HCT116 (cell line): Measurements from ENCODE around the gene NEDD4L.

Experiments used
- EZH2 ChIP-seq: fragments of 200-600 bp; sonication (generic); IDR thresholded peaks from 2 replicates; pipeline ENCODE4 v1.6.1; 2017; ENCODE audit warnings: antibody characterized with exemption, mixed run types
- EZH2phosphoT487 ChIP-seq: fragments of 200-600 bp; IDR thresholded peaks from 2 replicates; pipeline ENCODE4 v1.6.1; 2018; ENCODE audit warnings: antibody characterized with exemption, borderline replicate concordance
- JUND ChIP-seq: IDR thresholded peaks from 2 replicates; pipeline ENCODE4 v1.6.1; 2012
- POLR2A ChIP-seq: IDR thresholded peaks from 2 replicates; pipeline ENCODE4 v1.7.0; 2011; ENCODE audit warnings: borderline replicate concordance; ENCODE audit not compliant: insufficient read depth, insufficient read length; ENCODE audit errors: extremely low read depth
- POLR2AphosphoS5 ChIP-seq: IDR thresholded peaks from 2 replicates; pipeline ENCODE4 v1.6.1; 2011; ENCODE audit warnings: mild to moderate bottlenecking, low read depth, low read length, moderate library complexity
- RAD21 ChIP-seq: IDR thresholded peaks from 2 replicates; pipeline ENCODE4 v1.6.1; 2012; ENCODE audit warnings: low read depth, mild to moderate bottlenecking
- SRF ChIP-seq: IDR thresholded peaks from 2 replicates; pipeline ENCODE4 v1.6.1; 2012; ENCODE audit warnings: low read depth
- ZNF274 ChIP-seq: fragments of 200-500 bp; sonication (Bioruptor generic); IDR thresholded peaks from 2 replicates; pipeline ENCODE4 v1.6.1; 2014; ENCODE audit warnings: mild to moderate bottlenecking, low read depth, low read length, inconsistent platforms
- TF ChIP-seq, protein P1 (sequence below), 3 experiments: fragments of 200-600 bp in 1 of 3; sonication (generic) in 1 of 3; IDR thresholded peaks in 2 of 3; conservative IDR thresholded peaks in 1 of 3; 2 replicates each; pipeline ENCODE4 v1.5.1; 2012 to 2017; ENCODE audit warnings: low read depth in 2 of 3, low read length in 2 of 3, antibody characterized with exemption in 1 of 3, borderline replicate concordance in 1 of 3, control low read depth in 1 of 3, mild to moderate bottlenecking in 1 of 3, mixed read lengths in 1 of 3, mixed run types in 1 of 3, moderate library complexity in 1 of 3; ENCODE audit not compliant: insufficient read depth in 1 of 3

DNA sequence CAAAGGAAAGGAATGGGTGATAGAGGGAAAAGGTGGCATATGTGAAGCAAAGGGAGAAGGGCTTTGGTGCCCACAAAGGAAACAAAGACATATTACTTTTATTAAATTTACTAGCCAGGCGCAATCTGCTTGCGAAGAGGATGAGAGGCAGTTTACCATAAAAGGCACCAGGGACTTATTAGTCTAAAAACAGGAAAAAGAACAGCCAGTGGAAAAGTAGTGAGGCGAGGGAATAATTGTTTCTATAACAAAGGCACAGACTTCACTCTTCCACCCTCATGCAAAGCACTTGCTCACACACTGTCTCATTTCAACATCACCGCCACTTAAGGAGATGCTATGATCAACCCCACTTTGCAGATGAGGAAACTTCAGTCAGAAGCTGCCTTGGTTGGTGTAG lies 374.3 kb downstream of the NEDD4L start:
- TF ChIP-seq POLR2A (no peak), JUND (no peak), ZNF274 (no peak), RAD21 (no peak), EZH2 (no peak), EZH2phosphoT487 (no peak), POLR2AphosphoS5 (no peak), SRF (no peak)
- TF ChIP-seq, protein P1, sequence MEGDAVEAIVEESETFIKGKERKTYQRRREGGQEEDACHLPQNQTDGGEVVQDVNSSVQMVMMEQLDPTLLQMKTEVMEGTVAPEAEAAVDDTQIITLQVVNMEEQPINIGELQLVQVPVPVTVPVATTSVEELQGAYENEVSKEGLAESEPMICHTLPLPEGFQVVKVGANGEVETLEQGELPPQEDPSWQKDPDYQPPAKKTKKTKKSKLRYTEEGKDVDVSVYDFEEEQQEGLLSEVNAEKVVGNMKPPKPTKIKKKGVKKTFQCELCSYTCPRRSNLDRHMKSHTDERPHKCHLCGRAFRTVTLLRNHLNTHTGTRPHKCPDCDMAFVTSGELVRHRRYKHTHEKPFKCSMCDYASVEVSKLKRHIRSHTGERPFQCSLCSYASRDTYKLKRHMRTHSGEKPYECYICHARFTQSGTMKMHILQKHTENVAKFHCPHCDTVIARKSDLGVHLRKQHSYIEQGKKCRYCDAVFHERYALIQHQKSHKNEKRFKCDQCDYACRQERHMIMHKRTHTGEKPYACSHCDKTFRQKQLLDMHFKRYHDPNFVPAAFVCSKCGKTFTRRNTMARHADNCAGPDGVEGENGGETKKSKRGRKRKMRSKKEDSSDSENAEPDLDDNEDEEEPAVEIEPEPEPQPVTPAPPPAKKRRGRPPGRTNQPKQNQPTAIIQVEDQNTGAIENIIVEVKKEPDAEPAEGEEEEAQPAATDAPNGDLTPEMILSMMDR (IDR thresholded peaks at IDR 0.05 in 2 of 3, conservative IDR thresholded peaks at IDR 0.05 in 1 of 3; ENCODE audit: borderline replicate concordance in 1 of 3, insufficient read depth in 1 of 3, low read depth in 2 of 3, low read length in 2 of 3) = no peak
